ENCODE results near the gene APOBEC3A.
"Not testable (repeated sequence)": the region's sequence is repeated elsewhere in the genome, so short reads cannot be mapped to it uniquely, and the experiment has no call there.

Gene APOBEC3A

DNA sequence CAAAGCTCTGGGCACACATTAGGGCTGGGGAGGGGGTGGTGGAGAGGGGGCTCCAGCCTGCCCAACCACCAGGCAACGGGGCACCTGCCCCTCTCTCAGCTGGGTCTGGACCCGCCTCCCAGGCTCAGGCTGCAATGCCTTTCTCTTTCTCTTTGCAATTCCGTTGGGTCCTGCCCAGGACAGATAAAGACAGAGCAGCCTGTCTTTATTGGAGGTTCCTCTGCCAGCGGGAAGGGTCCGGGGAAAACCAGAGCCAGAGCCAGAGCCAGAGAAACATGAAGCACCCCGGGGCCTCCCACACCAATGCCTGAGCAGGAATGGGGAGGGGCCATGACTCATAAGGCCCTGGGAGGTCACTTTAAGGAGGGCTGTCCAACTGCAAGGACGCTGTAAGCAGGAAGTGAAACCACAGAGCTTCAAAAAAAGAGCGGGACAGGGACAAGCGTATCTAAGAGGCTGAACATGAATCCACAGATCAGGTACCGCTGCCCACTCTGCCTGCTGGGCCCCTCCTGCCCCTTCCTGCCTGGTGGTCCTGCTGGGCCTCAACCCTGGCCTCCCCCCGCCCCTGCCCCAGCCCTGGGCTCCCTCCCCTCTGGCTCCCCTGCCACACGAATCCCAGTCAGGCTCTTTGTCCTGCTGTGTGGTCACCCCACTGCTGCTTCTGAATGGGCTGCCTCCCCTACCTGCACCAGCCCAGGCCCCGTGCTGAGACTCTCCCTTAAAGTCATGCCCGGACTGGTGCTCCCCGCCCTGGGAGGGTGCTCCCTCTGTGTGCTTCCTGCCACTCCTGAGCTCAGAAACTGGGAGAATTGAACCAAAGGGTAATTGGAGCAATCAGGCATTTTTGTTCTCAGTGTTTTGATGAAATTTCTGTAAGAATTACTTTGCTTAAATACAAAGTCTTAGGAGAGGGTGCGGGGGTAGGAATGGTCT, 24.9 kb downstream of the APOBEC3A start, which contains the start of gene APOBEC3B:
TSS of gene APOBEC3B (plus strand) at position 356 of the 936 bp plus-strand sequence. CDS start at position 463, 107 bp downstream.
- no peak for DNase-seq

DNA sequence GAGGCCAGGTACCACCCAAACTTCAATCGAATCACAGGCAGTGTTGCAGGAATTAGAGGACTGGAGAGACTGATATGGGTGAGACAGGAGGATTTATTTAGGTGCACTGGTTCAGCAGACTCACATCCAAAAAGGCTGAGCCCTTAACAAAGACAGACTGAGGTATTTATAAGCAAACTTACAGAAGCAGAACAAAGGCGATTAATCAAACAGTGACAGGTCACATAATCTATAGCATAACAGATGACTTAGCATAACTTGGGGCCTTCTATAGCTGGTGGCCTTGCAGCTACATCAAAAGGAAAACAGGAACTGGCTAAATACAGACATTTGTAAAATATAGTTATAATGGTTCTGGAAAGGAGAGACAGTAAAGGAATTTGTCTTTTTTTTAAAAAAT, 26.8 kb downstream of the APOBEC3A start:
- no peak for DNase-seq

DNA sequence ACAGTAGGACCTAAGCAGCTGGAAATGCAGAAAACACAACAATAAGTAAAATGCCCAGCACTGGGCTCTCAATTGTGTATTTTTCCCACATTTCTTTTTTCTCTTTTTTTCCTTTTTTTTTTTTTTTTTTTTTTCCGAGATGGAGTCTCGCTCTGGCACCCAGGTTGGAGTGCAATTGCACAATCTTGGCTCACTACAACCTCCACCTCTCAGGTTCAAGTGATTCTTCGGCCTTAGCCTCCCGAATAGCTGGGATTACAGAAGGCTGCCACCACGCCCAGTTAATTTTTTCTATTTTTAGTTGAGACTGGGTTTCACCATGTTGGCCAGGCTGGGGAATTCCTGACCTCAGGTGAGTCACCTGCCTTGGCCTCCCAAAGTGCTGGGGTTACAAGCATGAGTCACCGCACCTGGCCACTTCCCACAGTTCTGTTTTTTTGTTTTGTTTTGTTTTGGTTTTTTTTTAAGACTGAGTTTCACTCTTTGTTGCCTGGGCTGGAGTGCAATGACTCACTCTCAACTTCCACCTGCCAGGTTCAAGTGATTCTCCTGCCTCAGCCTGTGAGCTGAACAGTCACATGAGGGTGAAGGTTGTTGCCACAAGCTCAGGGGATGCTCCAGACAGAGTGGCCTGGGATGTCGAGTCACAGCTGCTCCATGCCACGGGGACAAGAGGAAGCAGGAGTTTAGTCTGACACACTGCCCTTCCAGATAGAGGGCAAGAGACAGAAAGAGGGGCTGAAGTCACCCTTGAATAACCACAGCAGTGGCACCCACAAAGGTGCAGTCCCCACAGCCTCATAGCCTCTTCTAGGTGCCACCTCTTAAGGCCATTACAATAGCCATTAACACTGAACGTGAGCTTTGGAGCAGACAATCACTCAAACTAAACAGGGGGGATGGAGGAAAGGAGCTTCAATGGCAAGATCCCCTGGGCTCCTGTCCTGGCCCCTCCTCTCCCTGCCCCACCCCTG, 27.7 kb downstream of the APOBEC3A start:
- not testable (repeated sequence) for DNase-seq

GRCh38 chr22:38986629-38987028, 29.2 kb downstream of the APOBEC3A start:
- no peak for DNase-seq

GRCh38 chr22:38987171-38987895, 29.9 kb downstream of the APOBEC3A start:
- DNase-seq, result no peak

DNA sequence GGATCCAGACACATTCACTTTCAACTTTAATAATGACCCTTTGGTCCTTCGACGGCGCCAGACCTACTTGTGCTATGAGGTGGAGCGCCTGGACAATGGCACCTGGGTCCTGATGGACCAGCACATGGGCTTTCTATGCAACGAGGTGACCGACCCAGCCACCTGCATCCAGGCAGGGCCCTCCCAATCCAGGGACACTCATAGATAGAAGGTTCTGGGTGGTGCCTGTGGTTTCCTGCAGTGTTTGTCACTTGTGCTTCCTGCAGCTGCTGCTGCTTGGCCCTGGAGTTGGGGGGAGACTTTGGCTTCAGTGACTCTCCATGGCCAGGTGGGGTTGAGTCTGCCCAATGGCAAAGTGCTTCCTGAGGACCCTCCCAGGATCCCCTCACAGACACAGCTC, 32.1 kb downstream of the APOBEC3A start:
- DNase-seq, result no peak

GRCh38 chr22:38992871-38993371, 35.5 kb downstream of the APOBEC3A start:
- not testable (repeated sequence) for DNase-seq

GRCh38 chr22:38996105-38996504, 38.7 kb downstream of the APOBEC3A start:
- no peak for DNase-seq

DNA sequence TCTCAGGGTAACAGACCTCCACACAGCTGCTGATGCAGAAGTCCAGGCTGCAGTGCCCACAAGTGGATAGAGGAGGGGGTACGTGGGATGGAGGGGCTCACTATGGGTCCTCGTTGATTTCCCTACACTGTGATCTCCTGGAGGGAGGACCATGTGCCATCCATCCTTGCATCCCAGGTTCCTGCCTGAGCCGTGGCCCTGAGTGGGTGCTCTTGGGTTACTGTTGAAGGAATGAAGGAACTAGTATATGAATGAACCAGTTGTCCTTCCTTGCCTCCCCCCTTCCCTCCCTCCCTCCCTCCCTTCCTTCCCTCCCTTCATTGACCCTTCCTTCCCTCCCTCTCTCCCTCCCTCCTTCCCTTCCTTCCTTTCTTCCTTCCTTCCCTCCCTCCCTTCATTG, 40.1 kb downstream of the APOBEC3A start:
- DNase-seq, result no peak

DNA sequence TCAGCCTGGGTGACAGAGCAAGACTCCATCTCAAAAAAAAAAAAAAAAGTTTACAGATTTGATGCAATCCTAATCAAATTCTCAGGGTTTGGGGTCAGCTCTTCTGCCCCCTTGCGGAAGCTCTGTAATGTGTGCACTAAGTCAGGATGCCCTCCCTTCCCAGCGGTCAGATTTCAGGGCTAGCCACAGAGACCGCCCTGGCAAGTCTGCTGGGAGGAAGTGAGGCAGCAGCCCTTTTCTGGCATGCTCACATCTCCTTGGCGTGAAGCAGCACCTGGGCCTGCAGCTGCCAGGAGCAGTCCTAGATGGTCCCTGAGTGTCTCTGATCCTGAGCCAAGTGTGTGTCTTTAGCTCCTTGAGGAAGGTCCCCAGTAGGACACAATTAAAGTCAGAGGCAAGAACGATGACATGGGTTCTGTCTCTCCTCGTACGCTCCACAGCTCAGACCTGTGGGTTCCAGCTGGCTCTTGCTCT, 45.8 kb downstream of the APOBEC3A start:
- peak; percentile 29 to 67 for DNase-seq

GRCh38 chr22:39007177-39007576, 49.8 kb downstream of the APOBEC3A start:
- DNase-seq, result no peak

DNA sequence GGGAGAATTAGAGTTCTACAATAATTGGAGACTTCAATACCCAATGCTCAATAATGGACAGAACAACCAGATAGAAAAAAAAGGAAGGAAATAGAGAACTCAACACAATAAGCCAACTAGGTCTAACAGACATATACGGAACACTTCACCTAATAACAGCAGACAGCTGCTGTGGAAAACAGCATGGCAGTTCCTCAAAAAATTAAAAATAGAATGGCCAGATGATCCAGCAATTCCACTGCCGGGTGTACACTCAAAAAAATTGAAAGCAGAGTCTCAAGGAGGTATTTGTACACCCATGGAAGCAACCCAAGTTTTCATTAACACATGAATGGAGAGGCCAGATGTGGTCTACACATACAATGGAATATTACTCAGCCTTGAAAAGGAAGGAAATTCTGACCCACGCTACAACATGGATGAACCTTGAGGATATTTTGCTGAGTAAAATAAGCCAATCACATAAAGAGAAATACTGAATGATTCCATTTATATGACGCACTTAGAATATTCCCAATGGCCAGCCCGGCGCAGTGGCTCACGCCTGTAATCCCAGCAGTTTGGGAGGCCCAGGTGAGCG, 51.0 kb downstream of the APOBEC3A start:
- not testable (repeated sequence) for DNase-seq

GRCh38 chr22:39010946-39011345, 53.5 kb downstream of the APOBEC3A start:
- no peak for DNase-seq

Measured in NCI-H524 (cell line).